ENCODE measurements around the gene GNA12. TPM values are rescaled to one million over a fixed set of nuclear protein-coding genes. Genes with fewer than 3 reads are reported as not detected.

The GNA12 gene
- total and polyA plus RNA-seq, 2 of the 4 experiments (the other 2 are of a cell fraction) = 14.3 to 93.9 TPM

DNA sequence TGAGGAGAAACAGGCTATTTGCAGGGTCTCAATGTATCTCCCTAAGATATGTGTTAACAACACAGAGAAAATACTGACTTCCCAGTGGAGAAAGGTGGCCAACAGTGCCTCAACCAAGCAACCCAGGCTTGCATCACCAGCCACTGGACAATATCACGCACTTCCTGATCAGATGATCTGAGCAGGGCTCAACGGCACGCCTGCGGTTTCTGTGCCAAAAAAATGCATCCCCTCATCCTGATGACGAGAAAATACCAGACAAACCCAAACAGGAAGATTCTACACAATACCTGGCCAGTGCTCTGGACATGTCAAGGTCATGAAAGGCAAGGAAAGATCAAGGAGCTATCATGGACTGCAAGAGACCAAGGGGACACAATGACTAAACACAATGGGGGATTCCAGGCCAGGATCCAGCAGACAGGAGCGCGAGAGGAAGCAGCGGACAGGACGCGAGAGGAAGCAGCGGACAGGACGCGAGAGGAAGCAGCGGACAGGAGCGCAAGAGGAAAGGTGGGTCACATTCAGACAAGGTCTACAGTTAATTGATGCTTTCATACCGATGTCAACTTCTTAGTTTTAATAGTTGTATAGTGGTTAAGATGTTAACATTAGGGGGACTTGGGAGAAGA lies 51.1 kb downstream of the GNA12 start:
- Histone ChIP-seq H3K14ac (replicated peaks; ENCODE audit: low read depth, low read length) (no peak overlapping the region), H2BK120ac (ENCODE audit: low read depth, low read length) (no peak overlapping the region), H3K36me3 (ENCODE audit: control insufficient read depth, insufficient read depth, low read length) (peaks cover 45% of the 10 kb centered on the region), H3K9me3 (ENCODE audit: control insufficient read depth, insufficient read depth, low read length) (no peaks in the 10 kb centered on the region), H3K23ac (ENCODE audit: low read depth, low read length) (no peak overlapping the region), H2BK15ac (ENCODE audit: low read depth, low read length) (no peak overlapping the region), H2AK5ac (ENCODE audit: low read depth, low read length) (no peak overlapping the region), H3K4ac (ENCODE audit: low read depth, low read length) (no peak overlapping the region), H4K5ac (ENCODE audit: low read depth, low read length) (no peak overlapping the region), H2BK5ac (ENCODE audit: low read depth, low read length, poor library complexity, severe bottlenecking) (no peak overlapping the region), H2AFZ (replicated peaks; ENCODE audit: low read length, poor library complexity) (no peak overlapping the region), H4K20me1 (ENCODE audit: insufficient read depth, low read length) (peaks cover 15% of the 10 kb centered on the region; the same call in 1 of the 2 replicates), H3K18ac (ENCODE audit: low read depth, low read length) (no peak overlapping the region), H3K56ac (ENCODE audit: extremely low read depth, insufficient read depth, low read length) (no peak overlapping the region), H4K8ac (ENCODE audit: low read depth in 2 of 2, low read length in 2 of 2) (no peak overlapping the region), H4K91ac (ENCODE audit: insufficient read depth, low read depth, low read length) (no peak overlapping the region), H2BK20ac (ENCODE audit: low read depth, low read length) (no peak overlapping the region), H3K4me2 (ENCODE audit: low read depth, low read length) (no peak overlapping the region), H3K4me1 (ENCODE audit: control insufficient read depth, insufficient read depth, low read length) (peaks cover 12% of the 10 kb centered on the region), H2AK9ac (replicated peaks; ENCODE audit: low read depth, low read length, poor library complexity) (no peak overlapping the region), H3K9ac (ENCODE audit: low read depth, low read length) (no peak overlapping the region), H3K9me1 (ENCODE audit: insufficient read depth, low read length) (peaks cover 28% of the 10 kb centered on the region), H3K79me1 (ENCODE audit: low read depth in 1 of 2, low read length in 2 of 2) (peaks cover 53 to 89% of the 10 kb centered on the region in 2 experiments), H3K27ac (ENCODE audit: insufficient read depth, low read length) (no peak overlapping the region), H3K27me3 (ENCODE audit: control insufficient read depth, insufficient read depth, low read length) (no peaks in the 10 kb centered on the region), H3K4me3 (ENCODE audit: insufficient read depth, low read depth, low read length) (no peak overlapping the region)
- ATAC-seq (ENCODE audit: low read depth) (no peak), DNase-seq (no peak)
- no TSS peak for BruUV-seq (replicated peaks)
- ChIA-PET CTCF (no interaction called here), POLR2A (ENCODE audit: unreplicated experiment) (no interaction called here)
- intact Hi-C loops (cut with micrococcal nuclease) = no loop called here
- in situ Hi-C loops (cut with MboI; ENCODE audit: low sequenced_read_pairs) = no loop called here
- TF ChIP-seq, protein P1, sequence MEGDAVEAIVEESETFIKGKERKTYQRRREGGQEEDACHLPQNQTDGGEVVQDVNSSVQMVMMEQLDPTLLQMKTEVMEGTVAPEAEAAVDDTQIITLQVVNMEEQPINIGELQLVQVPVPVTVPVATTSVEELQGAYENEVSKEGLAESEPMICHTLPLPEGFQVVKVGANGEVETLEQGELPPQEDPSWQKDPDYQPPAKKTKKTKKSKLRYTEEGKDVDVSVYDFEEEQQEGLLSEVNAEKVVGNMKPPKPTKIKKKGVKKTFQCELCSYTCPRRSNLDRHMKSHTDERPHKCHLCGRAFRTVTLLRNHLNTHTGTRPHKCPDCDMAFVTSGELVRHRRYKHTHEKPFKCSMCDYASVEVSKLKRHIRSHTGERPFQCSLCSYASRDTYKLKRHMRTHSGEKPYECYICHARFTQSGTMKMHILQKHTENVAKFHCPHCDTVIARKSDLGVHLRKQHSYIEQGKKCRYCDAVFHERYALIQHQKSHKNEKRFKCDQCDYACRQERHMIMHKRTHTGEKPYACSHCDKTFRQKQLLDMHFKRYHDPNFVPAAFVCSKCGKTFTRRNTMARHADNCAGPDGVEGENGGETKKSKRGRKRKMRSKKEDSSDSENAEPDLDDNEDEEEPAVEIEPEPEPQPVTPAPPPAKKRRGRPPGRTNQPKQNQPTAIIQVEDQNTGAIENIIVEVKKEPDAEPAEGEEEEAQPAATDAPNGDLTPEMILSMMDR (conservative IDR thresholded peaks at IDR 0.05; ENCODE audit: low read depth, low read length) = no peak
- TF ChIP-seq NFE2L2 (IDR thresholded peaks at IDR 0.05; ENCODE audit: low read depth, low read length) = no peak
- TF ChIP-seq POLR2A (IDR thresholded peaks at IDR 0.05; ENCODE audit: low read depth, low read length) = no peak
- TF ChIP-seq MAZ (IDR thresholded peaks at IDR 0.05; ENCODE audit: borderline replicate concordance, low read depth, low read length) = no peak
- no peak for TF ChIP-seq BHLHE40 (IDR thresholded peaks at IDR 0.05; ENCODE audit: low read depth, low read length)
- no peak for TF ChIP-seq CEBPB (IDR thresholded peaks at IDR 0.05; ENCODE audit: low read depth, low read length)
- TF ChIP-seq SMC3 (IDR thresholded peaks at IDR 0.05; ENCODE audit: low read depth, low read length) = no peak
- TF ChIP-seq CHD1 (IDR thresholded peaks at IDR 0.05; ENCODE audit: low read depth, low read length) = no peak
- TF ChIP-seq, protein P2, sequence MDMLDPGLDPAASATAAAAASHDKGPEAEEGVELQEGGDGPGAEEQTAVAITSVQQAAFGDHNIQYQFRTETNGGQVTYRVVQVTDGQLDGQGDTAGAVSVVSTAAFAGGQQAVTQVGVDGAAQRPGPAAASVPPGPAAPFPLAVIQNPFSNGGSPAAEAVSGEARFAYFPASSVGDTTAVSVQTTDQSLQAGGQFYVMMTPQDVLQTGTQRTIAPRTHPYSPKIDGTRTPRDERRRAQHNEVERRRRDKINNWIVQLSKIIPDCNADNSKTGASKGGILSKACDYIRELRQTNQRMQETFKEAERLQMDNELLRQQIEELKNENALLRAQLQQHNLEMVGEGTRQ (IDR thresholded peaks at IDR 0.05; ENCODE audit: low read depth, low read length) = no peak
- TF ChIP-seq RFX5 (IDR thresholded peaks at IDR 0.05; ENCODE audit: low read depth, low read length) = no peak
- TF ChIP-seq MAFK (IDR thresholded peaks at IDR 0.05; ENCODE audit: low read depth, low read length) = no peak
- TF ChIP-seq FOS (IDR thresholded peaks at IDR 0.05; ENCODE audit: low read depth, low read length) = no peak
- TF ChIP-seq, protein P3, sequence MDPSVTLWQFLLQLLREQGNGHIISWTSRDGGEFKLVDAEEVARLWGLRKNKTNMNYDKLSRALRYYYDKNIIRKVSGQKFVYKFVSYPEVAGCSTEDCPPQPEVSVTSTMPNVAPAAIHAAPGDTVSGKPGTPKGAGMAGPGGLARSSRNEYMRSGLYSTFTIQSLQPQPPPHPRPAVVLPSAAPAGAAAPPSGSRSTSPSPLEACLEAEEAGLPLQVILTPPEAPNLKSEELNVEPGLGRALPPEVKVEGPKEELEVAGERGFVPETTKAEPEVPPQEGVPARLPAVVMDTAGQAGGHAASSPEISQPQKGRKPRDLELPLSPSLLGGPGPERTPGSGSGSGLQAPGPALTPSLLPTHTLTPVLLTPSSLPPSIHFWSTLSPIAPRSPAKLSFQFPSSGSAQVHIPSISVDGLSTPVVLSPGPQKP (IDR thresholded peaks at IDR 0.05; ENCODE audit: borderline replicate concordance, low read depth, low read length) = no peak
- TF ChIP-seq MXI1 (IDR thresholded peaks at IDR 0.05; ENCODE audit: borderline replicate concordance, low read depth, low read length) = no peak
- no peak for TF ChIP-seq RAD21 (IDR thresholded peaks at IDR 0.05; ENCODE audit: low read length)
- TF ChIP-seq RCOR1 (IDR thresholded peaks at IDR 0.05; ENCODE audit: insufficient replicate concordance, low read length) = no peak
- dilution Hi-C loops (cut with HindIII; ENCODE audit: low sequenced_read_pairs, unreplicated experiment) = no loop called here
- 99% methylated on average over 10 of the region's 16 CpGs; no CpG with 5 or more reads in 1 of the 2 experiments for WGBS, 2 experiments (ENCODE audit: extremely low coverage in 2 of 2, insufficient read length in 1 of 2)

All from IMR-90 (cell line).